ENCODE measurements around the gene AMDHD2.
"Not testable (repeated sequence)": the region's sequence is repeated elsewhere in the genome, so short reads cannot be mapped to it uniquely, and the experiment has no call there.

The AMDHD2 gene

DNA sequence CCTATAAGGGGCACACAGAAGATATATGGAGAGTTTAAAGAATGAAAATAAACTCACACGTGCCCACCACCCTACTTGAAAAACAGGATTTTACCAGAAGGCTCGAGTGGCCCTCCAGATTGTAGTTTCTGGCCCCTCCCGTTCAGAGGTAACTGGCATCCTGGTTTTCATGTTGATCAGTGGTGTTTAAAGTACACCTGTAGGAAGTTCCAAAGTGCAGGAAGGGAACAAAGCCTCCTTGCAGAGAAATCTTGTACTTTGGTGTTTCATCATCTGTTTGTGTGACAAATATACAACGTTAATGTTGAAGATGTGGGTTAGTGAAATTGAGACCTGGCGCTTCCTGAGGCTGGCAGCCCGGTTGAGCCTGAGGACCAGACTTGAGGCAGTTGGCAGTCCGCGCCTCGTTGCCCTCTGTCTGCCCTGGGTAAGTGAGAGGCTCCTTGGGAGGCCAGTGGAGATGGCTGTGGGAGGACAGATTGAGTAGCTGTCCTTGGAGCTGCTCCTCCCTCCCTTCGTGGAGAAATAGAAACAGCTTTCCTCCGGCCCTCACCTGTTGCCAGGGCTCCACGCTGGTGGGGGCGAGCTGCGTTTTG is 30.2 kb downstream of the AMDHD2 start:
- not testable (repeated sequence) for H3K27me3 Mint-ChIP-seq, H3K36me3 Mint-ChIP-seq, H3K27ac Mint-ChIP-seq, H3K4me1 Mint-ChIP-seq, H3K9me3 Mint-ChIP-seq, H3K4me3 Mint-ChIP-seq

DNA sequence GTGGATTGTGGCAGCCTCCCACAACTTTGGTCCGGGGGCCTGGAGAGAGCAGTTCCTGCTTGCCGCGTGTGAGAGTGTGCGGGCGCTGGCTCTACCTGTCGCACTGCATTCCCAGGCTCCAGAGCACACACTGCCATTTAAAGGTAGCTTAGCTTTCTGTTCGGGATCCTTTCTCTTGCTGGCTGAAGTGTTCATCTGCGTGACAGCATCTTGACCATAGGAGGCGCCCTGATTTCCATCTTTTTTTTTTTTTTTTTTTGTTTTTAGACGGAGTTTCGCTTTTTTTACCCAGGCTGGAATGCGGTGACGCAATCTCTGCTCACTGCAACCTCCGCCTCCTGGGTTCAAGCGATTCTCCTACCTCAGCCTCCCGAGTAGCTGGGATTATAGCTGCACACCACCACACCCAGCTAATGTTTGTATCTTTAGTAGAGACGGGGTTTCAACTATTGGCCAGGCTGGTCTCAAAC is 31.3 kb downstream of the AMDHD2 start:
- not testable (repeated sequence) for H3K4me1 Mint-ChIP-seq, H3K27ac Mint-ChIP-seq, H3K4me3 Mint-ChIP-seq, H3K27me3 Mint-ChIP-seq, H3K9me3 Mint-ChIP-seq, H3K36me3 Mint-ChIP-seq

DNA sequence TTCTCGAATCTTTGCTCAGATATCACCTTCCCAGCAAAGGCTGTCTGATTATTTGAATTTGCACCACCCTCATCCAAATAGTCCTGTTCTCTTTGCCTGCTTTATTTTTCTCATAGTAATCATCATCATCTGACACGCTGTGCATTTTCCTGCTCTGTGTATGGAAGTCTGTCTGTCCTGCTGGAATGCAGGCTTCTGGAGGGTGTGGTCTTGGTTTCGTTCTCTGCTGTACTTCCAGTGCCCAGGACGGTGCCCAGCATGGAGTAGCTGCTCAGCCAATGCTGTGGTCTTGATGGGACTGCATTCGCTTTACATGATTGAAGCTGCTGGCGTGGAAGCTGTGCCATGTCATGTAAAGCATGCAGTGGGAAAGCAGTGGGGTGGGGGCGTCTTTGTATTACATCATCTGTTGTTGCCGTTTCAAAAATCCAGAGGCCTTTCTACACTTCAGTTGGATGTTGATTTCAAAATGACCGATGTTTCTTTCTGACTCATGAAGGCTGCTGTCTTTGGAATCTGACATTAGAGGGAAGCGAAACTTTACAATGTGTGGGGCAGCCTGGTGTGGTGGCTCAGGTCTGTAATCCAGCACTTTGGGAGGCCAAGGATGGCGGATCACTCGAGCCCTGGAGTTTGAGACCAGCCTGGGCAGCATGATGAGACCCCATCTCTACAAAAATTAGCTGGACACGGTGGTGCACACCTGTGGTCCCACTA is 34.7 kb downstream of the AMDHD2 start:
- H3K9me3 Mint-ChIP-seq, H3K4me1 Mint-ChIP-seq, H3K27me3 Mint-ChIP-seq, H3K4me3 Mint-ChIP-seq, H3K27ac Mint-ChIP-seq, H3K36me3 Mint-ChIP-seq: not testable (repeated sequence)

DNA sequence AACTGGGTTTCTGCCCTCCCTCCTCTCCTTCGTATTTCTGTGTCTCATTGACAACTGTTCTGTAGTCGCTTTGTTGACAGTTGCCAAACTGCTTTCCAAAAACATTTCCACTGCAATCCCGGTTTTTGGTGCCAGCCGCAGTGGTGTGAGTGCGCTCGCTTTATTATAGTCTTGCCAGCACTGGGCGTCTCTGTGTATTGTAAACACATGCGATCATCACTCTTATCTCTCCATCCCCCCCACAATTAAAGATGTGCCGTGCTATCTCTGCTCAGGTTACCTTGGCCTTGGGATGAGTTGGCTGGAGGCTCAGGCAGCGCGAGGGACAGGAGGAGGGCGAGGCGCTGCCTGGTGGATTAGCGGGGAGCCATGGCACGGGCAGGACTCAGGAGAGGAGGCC is 37.0 kb downstream of the AMDHD2 start:
- not testable (repeated sequence) for H3K36me3 Mint-ChIP-seq, H3K9me3 Mint-ChIP-seq

DNA sequence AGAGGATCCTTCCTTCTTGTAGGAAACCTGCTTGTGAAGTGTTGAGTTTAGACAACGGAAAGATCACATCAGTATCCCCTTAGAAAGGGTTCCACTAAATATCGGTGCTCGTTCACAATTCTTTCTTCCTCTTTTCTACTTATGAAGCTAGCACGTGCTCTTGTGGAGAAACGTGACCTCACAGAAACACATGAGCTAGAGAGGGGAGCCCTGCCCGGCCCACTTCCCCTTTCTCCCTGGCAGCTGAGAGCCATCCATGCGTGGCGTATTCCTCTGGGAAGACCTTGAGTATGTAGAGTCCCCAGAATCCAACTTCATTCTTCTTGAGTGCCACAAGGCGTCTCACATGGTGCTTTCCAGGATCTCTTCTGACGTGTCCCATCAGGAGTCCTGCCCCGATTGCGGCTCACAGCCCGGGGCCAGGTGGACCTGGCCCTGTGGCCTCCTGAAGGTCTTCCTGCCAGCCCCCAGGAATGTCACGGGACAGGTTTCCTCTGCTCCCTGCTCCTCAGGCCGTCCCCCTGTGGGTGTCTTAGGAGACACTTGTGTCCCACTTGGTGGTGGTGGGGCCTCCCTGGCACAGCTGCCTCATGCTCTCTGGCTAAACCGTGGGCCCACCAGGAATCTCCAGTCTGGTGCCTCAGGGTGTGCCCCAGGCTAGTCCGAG is 40.1 kb downstream of the AMDHD2 start:
- H3K36me3 Mint-ChIP-seq, H3K9me3 Mint-ChIP-seq, H3K4me1 Mint-ChIP-seq, H3K27me3 Mint-ChIP-seq, H3K4me3 Mint-ChIP-seq, H3K27ac Mint-ChIP-seq: not testable (repeated sequence)

More for the DNA sequence above, 37.0 kb downstream of the AMDHD2 start:
- H3K4me3 Mint-ChIP-seq, H3K27me3 Mint-ChIP-seq, H3K4me1 Mint-ChIP-seq, H3K27ac Mint-ChIP-seq: not testable (repeated sequence)

DNA sequence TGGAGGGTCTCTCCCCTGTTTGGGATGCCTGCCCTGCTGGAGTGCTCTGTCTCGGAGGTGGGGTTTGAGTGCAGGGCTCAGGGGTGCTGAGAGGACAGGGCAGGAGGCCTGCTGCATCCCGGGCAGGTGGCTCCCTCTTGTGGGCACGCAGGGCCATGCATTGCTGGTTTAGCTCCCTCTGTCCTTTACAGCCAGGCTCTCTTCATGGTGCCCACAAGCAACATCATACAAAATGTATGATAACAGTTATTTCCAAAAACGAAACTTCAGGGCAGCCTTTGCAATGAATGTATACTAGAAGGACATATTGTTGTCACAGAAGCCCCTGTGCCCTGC is 40.6 kb downstream of the AMDHD2 start:
- H3K9me3 Mint-ChIP-seq, H3K4me1 Mint-ChIP-seq, H3K36me3 Mint-ChIP-seq, H3K4me3 Mint-ChIP-seq, H3K27me3 Mint-ChIP-seq, H3K27ac Mint-ChIP-seq: not testable (repeated sequence)

DNA sequence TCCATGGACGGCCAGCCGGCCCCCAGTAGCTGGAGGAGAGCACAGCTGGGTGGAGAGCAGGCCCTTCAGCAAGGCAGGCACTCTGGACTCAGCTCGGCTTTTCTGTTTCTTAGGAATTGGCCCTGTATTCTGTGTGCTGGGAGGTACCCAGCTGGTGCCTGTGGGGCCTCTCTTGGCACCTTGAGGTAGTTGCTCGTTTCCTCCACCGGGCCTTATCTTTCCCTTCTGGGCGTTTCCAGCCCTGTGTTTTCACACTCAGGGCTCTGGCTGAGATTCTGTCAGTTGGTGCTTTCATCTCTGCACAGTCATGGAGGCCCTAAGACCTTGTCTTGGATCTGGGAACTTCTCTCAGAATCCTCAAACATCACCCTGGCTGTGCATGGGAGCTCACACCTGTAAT is 47.3 kb downstream of the AMDHD2 start:
- not testable (repeated sequence) for H3K27me3 Mint-ChIP-seq, H3K4me3 Mint-ChIP-seq, H3K36me3 Mint-ChIP-seq, H3K9me3 Mint-ChIP-seq, H3K4me1 Mint-ChIP-seq, H3K27ac Mint-ChIP-seq

DNA sequence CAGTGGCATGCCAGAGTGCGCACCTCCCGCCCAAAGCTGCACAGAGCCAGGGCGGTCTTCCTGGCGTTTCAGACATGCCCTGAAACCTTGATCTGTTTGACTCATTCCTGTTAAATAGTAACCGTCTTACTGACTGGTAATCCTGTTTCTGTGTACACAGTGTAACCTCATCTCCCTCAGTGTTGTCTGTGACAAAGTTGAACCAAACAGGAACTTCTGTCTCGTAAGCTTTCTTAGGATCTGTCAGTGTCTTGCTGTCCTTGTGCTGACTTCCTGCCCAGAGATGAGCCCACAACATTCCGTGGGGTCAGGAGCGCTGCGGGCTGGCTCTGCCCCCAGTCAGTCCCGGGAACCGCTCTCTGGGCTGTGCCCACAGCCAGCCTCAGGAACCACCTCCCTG is 48.4 kb downstream of the AMDHD2 start:
- H3K9me3 Mint-ChIP-seq, H3K27me3 Mint-ChIP-seq, H3K36me3 Mint-ChIP-seq, H3K4me1 Mint-ChIP-seq, H3K27ac Mint-ChIP-seq, H3K4me3 Mint-ChIP-seq: not testable (repeated sequence)

DNA sequence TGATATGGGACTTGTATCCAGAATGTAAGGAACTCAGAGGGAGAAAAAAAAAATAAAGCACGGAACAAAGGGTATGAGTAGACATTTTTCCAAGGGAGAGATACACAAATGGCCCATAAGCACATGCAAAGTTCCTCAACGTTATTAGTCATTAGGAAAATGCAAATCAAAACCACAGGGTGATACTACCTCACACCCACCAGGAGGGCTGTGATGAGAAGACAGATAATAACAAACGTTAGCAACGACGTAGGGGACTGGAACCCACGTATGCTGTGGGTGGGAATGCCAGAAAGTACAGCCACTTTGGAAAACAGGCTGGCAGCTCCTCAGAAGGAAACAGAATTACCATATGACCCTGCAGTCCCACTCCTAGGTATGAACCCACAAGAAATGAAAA is 52.5 kb downstream of the AMDHD2 start:
- not testable (repeated sequence) for H3K4me1 Mint-ChIP-seq, H3K4me3 Mint-ChIP-seq, H3K9me3 Mint-ChIP-seq, H3K36me3 Mint-ChIP-seq, H3K27me3 Mint-ChIP-seq, H3K27ac Mint-ChIP-seq

DNA sequence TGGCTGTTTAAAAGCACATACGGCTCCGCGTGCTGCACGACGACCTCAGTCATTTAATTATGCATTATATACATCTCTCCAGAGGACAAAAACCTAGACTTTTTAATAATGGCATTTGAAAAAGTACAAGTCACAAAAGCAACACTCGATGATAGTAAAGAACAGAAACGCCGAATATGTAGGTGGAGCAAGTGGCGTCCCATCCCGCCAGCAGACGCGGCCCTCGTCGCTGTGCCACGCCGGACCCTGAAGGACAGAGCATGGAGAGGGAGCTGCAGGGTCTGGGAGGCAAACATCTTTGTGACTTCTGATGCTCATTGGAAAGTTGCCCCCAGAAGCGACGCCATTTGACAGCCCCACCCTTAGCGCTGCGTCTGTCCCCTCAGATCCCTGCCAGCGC is 55.7 kb downstream of the AMDHD2 start:
- H3K9me3 Mint-ChIP-seq, H3K36me3 Mint-ChIP-seq, H3K27ac Mint-ChIP-seq, H3K4me1 Mint-ChIP-seq, H3K27me3 Mint-ChIP-seq, H3K4me3 Mint-ChIP-seq: not testable (repeated sequence)

DNA sequence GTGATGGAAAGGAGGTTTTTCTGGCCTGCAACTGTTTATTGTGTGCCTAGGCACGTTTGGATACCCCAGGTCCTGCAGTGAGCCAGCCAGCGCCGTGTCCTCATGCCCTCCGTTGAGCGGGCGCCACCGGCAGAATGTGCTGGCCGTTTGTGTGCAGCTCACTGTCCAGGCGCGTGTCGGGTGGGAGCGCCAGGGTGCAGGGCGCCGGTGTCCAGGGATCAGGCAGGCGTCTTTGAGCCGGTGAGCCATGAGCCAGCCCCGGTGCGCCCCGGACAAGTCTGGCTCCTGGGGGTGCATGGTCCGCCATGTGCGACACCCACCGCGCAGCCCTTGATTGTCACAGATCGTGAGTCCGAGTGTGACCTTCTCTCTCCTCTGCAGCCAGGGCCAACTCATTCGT is 56.9 kb downstream of the AMDHD2 start:
- not testable (repeated sequence) for H3K36me3 Mint-ChIP-seq, H3K9me3 Mint-ChIP-seq

DNA sequence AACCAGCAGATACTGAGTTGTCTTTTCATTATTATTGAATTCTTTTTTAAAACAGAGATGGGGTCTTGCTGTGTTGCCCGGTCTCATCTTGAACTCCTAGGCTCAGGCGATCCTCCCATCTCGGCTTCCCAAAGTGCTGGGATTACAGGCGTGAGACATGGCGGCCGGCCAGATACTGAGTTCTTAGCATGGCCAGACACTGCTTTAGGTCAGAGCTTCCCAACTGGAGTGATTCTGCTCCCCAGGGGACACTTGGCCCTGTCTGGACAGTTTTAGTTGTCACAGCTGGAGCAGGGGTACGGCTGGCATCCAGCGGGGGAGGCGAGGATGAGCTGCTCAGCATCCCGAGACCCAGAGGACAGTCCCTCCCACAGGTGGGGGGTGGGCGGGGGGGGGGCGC is 58.7 kb downstream of the AMDHD2 start:
- not testable (repeated sequence) for H3K36me3 Mint-ChIP-seq, H3K4me1 Mint-ChIP-seq, H3K27me3 Mint-ChIP-seq, H3K27ac Mint-ChIP-seq, H3K9me3 Mint-ChIP-seq, H3K4me3 Mint-ChIP-seq

More for the DNA sequence above, 56.9 kb downstream of the AMDHD2 start:
- H3K27ac Mint-ChIP-seq, H3K4me3 Mint-ChIP-seq, H3K27me3 Mint-ChIP-seq, H3K4me1 Mint-ChIP-seq: not testable (repeated sequence)

DNA sequence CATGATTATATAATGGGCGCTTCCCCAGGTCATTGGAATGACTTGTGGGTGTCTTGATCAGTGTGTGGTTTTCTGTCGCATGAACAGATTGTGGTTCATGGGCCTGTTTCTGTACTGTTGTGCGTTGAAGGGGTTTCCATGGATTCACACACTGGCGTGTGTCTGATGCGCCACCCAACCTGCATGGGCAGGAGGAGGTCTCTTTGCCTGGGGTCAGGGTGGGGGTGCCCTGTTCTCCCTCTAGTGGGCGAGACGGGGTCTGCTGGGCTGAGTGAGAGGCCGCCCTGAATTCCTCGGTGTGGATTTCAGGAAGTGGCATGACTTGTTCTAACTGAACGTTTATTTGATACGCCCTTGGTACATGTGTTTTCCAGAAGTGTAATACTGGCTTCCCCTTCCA is 60.0 kb downstream of the AMDHD2 start:
- not testable (repeated sequence) for H3K27me3 Mint-ChIP-seq, H3K9me3 Mint-ChIP-seq, H3K27ac Mint-ChIP-seq, H3K4me1 Mint-ChIP-seq, H3K36me3 Mint-ChIP-seq, H3K4me3 Mint-ChIP-seq

DNA sequence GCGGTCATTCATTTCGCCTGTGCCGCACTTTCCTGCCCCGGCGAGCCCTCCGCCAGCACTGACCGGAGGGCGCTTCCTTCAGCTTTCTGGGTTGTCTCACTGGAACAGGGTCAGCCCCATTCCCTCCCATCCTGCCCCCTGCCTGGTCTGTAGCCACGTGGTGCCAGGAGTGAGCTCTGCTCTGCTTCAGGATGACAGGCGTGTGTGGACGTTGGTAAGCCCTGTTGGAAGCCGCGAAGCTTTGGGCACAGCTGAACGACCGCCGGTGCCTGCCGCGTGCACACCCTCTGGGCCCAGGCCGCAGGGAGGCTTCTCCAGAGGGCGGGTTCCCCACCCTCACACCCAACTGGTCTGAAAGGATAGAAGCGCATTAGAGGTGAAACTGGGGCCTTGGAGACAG is 60.6 kb downstream of the AMDHD2 start:
- not testable (repeated sequence) for H3K27me3 Mint-ChIP-seq, H3K4me1 Mint-ChIP-seq, H3K36me3 Mint-ChIP-seq, H3K4me3 Mint-ChIP-seq, H3K9me3 Mint-ChIP-seq, H3K27ac Mint-ChIP-seq

Data from activated naive CD4-positive, alpha-beta T cell treated with anti-CD3 and anti-CD28 coated beads, Interleukin-2, amount 50 U/mL, for 24 hours (primary cell).